K562 (cell line): ENCODE data around the gene PAF1. TPM values are rescaled to one million over a fixed set of nuclear protein-coding genes. Genes with fewer than 3 reads are reported as not detected.

Source experiments
- CBFA2T3 ChIP-seq: fragments of 450-650 bp; IDR thresholded peaks from 2 replicates; pipeline ENCODE4 v1.6.1; 2017
- CEBPB ChIP-seq: fragments of 450-650 bp; IDR thresholded peaks from 2 replicates; pipeline ENCODE4 v1.6.1; 2016; ENCODE audit warnings: missing genetic modification characterization, missing compliant biosample characterization
- CXXC5 ChIP-seq: fragments of 250-450 bp; sonication (Bioruptor Pico); IDR thresholded peaks from 2 replicates; pipeline ENCODE4 v1.8.0; 2022; ENCODE audit warnings: inconsistent platforms, mild to moderate bottlenecking, moderate library complexity
- DMBX1 ChIP-seq: fragments of 250-450 bp; sonication (Bioruptor Pico); IDR thresholded peaks from 2 replicates; pipeline ENCODE4 v1.8.0; 2022; ENCODE audit warnings: inconsistent platforms, mild to moderate bottlenecking, moderate library complexity, borderline replicate concordance
- ESRRB ChIP-seq: fragments of 250-450 bp; sonication (Bioruptor Pico); IDR thresholded peaks from 2 replicates; pipeline ENCODE4 v1.5.0; 2020; ENCODE audit warnings: mild to moderate bottlenecking, moderate library complexity, borderline replicate concordance
- EZH2 ChIP-seq: IDR thresholded peaks from 2 replicates; pipeline ENCODE4 v1.6.1; 2012; ENCODE audit warnings: low read depth, mild to moderate bottlenecking, inconsistent platforms, low read length, borderline replicate concordance
- JUNB ChIP-seq: fragments of 450-650 bp; formaldehyde crosslinking; conservative IDR thresholded peaks from 2 replicates; pipeline ENCODE4 v1.4.0; 2020; ENCODE audit warnings: mild to moderate bottlenecking
- POLR2A ChIP-seq: fragments of 450-650 bp; conservative IDR thresholded peaks from 2 replicates; pipeline ENCODE4 v1.6.1; 2016
- RBM25 ChIP-seq: fragments of 200-400 bp; formaldehyde crosslinking; IDR thresholded peaks from 2 replicates; pipeline ENCODE4 v1.6.1; 2018; ENCODE audit warnings: low read length, low read depth, moderate library complexity; ENCODE audit not compliant: severe bottlenecking
- SOX6 ChIP-seq: fragments of 450-650 bp; IDR thresholded peaks from 2 replicates; pipeline ENCODE4 v1.6.1; 2014; ENCODE audit warnings: mild to moderate bottlenecking
- SP1 ChIP-seq: sonication (generic); formaldehyde crosslinking; IDR thresholded peaks from 2 replicates; pipeline ENCODE4 v1.8.1; 2022; ENCODE audit warnings: mild to moderate bottlenecking, missing genetic modification reagents
- ZNF3 ChIP-seq: fragments of 250-450 bp; sonication (Bioruptor Pico); IDR thresholded peaks from 2 replicates; pipeline ENCODE4 v1.5.0; 2021; ENCODE audit warnings: mild to moderate bottlenecking, moderate library complexity
- ZNF431 ChIP-seq: sonication (generic); formaldehyde crosslinking; IDR thresholded peaks from 2 replicates; pipeline ENCODE4 v1.8.0; 2022; ENCODE audit warnings: mild to moderate bottlenecking, missing genetic modification reagents
- ZNF551 ChIP-seq: fragments of 250-450 bp; sonication (Bioruptor Pico); IDR thresholded peaks from 2 replicates; pipeline ENCODE4 v1.5.0; 2021; ENCODE audit warnings: mild to moderate bottlenecking, moderate library complexity
- ZNF717 ChIP-seq: fragments of 250-450 bp; sonication (Bioruptor Pico); IDR thresholded peaks from 2 replicates; pipeline ENCODE4 v1.5.0; 2021
- polyA plus RNA-seq, 8 experiments: library from polyadenylated mRNA; depleted of rRNA in 4 of 8; stranded (reverse) in 5 of 8; unstranded in 3 of 8; fragments of >200 nt; fragmentation: Nextera tagmentation in 2 of 8; fragmentation: Illumina TruSeq in 1 of 8; extraction: Ambion mirVana in 2 of 8; extraction: Trizol in 1 of 8; gene quantifications; 2 replicates each; pipeline versions ENCODE4 v1.2.1 to v1.2.3, GENCODE V29; 2011 to 2014; ENCODE audit warnings: inconsistent platforms in 1 of 8, missing spikeins in 1 of 8
- total RNA-seq, 7 experiments: library from RNA; depleted of rRNA in 6 of 7; stranded (reverse); fragments of >200 nt in 6 of 7; fragmentation: Illumina TruSeq in 2 of 7; extraction: Trizol in 2 of 7; gene quantifications; 2 replicates each; pipeline versions ENCODE4 v1.2.1 to v1.2.3, GENCODE V29; 2011 to 2021; ENCODE audit warnings: low replicate concordance in 1 of 7
- TF ChIP-seq, protein P1 (sequence below), 3 experiments: IDR thresholded peaks in 2 of 3; conservative IDR thresholded peaks in 1 of 3; 2 replicates each; pipeline ENCODE4 v1.5.1; 2011 to 2012; ENCODE audit warnings: low read length in 3 of 3, mild to moderate bottlenecking in 3 of 3, control low read depth in 2 of 3, improper control_type of control experiment in 1 of 3, inconsistent platforms in 1 of 3, low read depth in 1 of 3, mixed read lengths in 1 of 3, moderate library complexity in 1 of 3; ENCODE audit not compliant: insufficient read depth in 2 of 3
- TF ChIP-seq, protein P2 (sequence below): fragments of 250-450 bp; sonication (Bioruptor Pico); IDR thresholded peaks from 2 replicates; pipeline ENCODE4 v1.4.0; 2020; ENCODE audit warnings: mild to moderate bottlenecking, moderate library complexity, borderline replicate concordance
- TF ChIP-seq, protein P3 (sequence below): fragments of 250-450 bp; sonication (Bioruptor Pico); IDR thresholded peaks from 2 replicates; pipeline ENCODE4 v1.4.0; 2020; ENCODE audit warnings: mild to moderate bottlenecking
- TF ChIP-seq, protein P4 (sequence below), 2 experiments: fragments of 250-450 bp in 1 of 2; fragments of 450-650 bp in 1 of 2; sonication (Bioruptor Pico) in 1 of 2; IDR thresholded peaks; 2 replicates each; pipeline versions ENCODE4 v1.6.1 to v1.8.0; 2016 to 2021; ENCODE audit warnings: mild to moderate bottlenecking in 2 of 2, moderate library complexity in 2 of 2, missing compliant biosample characterization in 1 of 2, missing genetic modification characterization in 1 of 2

Gene PAF1
- total and polyA plus RNA-seq, 9 of the 15 experiments (the other 6 are each of a cell fraction or from before 2014, with no cell fraction given) = 1.5 to 45.0 (median 33.8) TPM

DNA sequence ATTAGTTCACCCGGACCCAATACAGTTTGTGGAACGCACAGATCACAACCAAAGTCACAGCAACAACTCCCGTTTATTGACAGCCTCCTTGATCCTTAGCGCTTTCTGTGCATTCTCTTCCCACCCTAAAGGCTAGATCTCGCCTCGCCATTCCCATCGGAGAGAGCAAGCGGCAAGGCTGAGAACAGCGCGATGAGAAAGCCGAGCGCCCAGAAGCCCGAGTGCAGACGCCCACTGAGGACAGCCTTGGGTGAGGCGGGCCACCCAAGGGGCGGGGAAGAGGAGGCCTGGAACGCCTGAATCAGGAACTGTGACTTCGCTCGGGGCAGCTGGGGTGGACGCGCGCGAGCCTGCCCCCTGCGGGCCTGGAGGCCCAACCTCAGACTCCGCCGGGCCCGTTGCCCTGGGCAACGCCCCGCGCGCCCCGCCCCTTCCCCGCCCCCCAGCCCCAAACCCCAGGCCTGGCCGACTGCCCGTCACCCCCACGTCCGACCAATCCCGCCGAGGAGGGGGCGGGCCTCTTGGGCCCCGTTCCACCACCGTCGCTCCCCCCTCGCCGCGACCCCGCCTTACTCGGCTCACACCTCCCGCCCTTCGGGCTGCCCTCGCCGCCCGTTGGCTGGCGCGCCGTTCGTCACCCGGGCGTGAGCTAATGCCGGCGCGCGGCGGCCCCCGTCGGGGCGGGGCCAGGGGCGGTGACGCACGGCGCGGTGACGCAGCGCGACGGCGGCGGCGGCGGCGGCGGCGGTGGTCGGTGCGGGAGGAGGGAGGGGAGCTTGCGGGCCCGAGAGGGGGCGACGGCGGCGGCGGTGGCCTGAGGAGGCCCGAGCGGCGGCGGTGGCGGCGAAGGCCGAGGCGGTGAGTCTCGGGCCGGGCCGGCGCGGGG lies 48.9 kb downstream of the PAF1 start, which contains the start of gene SAMD4B (continued):
- TF ChIP-seq ESRRB (CRISPR knock-in tag) (no peak), CXXC5 (CRISPR knock-in tag) (peak; percentile 82), SOX6 (peak; percentile 59; the same call in 1 of the 2 replicates), RBM25 (peak; percentile 98), CBFA2T3 (no peak), ZNF3 (CRISPR knock-in tag) (no peak), ZNF717 (no peak), POLR2A (peak; percentile 94), EZH2 (no peak), JUNB (CRISPR knock-in tag) (no peak), DMBX1 (CRISPR knock-in tag) (no peak), ZNF551 (CRISPR knock-in tag) (no peak), SP1 (CRISPR knock-in tag) (peak; percentile 93), ZNF431 (CRISPR knock-in tag) (no peak), CEBPB (tag) (no peak)
- TF ChIP-seq, protein P1, sequence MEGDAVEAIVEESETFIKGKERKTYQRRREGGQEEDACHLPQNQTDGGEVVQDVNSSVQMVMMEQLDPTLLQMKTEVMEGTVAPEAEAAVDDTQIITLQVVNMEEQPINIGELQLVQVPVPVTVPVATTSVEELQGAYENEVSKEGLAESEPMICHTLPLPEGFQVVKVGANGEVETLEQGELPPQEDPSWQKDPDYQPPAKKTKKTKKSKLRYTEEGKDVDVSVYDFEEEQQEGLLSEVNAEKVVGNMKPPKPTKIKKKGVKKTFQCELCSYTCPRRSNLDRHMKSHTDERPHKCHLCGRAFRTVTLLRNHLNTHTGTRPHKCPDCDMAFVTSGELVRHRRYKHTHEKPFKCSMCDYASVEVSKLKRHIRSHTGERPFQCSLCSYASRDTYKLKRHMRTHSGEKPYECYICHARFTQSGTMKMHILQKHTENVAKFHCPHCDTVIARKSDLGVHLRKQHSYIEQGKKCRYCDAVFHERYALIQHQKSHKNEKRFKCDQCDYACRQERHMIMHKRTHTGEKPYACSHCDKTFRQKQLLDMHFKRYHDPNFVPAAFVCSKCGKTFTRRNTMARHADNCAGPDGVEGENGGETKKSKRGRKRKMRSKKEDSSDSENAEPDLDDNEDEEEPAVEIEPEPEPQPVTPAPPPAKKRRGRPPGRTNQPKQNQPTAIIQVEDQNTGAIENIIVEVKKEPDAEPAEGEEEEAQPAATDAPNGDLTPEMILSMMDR (IDR thresholded peaks at IDR 0.05 in 2 of 3, conservative IDR thresholded peaks at IDR 0.05 in 1 of 3; ENCODE audit: insufficient read depth in 2 of 3, low read depth in 1 of 3, low read length in 3 of 3) = peak; percentile 47 to 79 (median 78); a peak in 5 of 6 replicates
- TF ChIP-seq, protein P2, sequence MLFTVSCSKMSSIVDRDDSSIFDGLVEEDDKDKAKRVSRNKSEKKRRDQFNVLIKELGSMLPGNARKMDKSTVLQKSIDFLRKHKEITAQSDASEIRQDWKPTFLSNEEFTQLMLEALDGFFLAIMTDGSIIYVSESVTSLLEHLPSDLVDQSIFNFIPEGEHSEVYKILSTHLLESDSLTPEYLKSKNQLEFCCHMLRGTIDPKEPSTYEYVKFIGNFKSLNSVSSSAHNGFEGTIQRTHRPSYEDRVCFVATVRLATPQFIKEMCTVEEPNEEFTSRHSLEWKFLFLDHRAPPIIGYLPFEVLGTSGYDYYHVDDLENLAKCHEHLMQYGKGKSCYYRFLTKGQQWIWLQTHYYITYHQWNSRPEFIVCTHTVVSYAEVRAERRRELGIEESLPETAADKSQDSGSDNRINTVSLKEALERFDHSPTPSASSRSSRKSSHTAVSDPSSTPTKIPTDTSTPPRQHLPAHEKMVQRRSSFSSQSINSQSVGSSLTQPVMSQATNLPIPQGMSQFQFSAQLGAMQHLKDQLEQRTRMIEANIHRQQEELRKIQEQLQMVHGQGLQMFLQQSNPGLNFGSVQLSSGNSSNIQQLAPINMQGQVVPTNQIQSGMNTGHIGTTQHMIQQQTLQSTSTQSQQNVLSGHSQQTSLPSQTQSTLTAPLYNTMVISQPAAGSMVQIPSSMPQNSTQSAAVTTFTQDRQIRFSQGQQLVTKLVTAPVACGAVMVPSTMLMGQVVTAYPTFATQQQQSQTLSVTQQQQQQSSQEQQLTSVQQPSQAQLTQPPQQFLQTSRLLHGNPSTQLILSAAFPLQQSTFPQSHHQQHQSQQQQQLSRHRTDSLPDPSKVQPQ (CRISPR knock-in tag) = no peak
- TF ChIP-seq, protein P3, sequence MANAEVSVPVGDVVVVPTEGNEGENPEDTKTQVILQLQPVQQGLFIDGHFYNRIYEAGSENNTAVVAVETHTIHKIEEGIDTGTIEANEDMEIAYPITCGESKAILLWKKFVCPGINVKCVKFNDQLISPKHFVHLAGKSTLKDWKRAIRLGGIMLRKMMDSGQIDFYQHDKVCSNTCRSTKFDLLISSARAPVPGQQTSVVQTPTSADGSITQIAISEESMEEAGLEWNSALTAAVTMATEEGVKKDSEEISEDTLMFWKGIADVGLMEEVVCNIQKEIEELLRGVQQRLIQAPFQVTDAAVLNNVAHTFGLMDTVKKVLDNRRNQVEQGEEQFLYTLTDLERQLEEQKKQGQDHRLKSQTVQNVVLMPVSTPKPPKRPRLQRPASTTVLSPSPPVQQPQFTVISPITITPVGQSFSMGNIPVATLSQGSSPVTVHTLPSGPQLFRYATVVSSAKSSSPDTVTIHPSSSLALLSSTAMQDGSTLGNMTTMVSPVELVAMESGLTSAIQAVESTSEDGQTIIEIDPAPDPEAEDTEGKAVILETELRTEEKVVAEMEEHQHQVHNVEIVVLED (CRISPR knock-in tag) = peak; percentile 96
- TF ChIP-seq, protein P4, sequence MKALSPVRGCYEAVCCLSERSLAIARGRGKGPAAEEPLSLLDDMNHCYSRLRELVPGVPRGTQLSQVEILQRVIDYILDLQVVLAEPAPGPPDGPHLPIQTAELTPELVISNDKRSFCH (CRISPR knock-in tag; IDR thresholded peaks at IDR 0.05) = no peak
- TF ChIP-seq, protein P4 (tag; IDR thresholded peaks at IDR 0.05) = peak; percentile 17; the same call in 1 of the 2 replicates
